ENCODE measurements around the gene FGGY.

The FGGY gene

GRCh38 chr1:59473831-59474230 lies 176.9 kb downstream of the FGGY start:
- H3K9ac ChIP-seq (ENCODE audit: low read depth, low read length): no peak overlapping the region
- no peak overlapping the region for H3K27ac ChIP-seq (ENCODE audit: low read depth, low read length)
- H3K4me1 ChIP-seq (ENCODE audit: control insufficient read depth, insufficient read depth, low read length): no peaks in the 10 kb centered on the region; the same call in 1 of the 2 replicates
- H3K36me3 ChIP-seq (ENCODE audit: control insufficient read depth, insufficient read depth, low read length): no peaks in the 10 kb centered on the region
- no peaks in the 10 kb centered on the region for H3K27me3 ChIP-seq (ENCODE audit: control insufficient read depth, insufficient read depth, low read length)
- H3K4me3 ChIP-seq (ENCODE audit: low read depth, low read length): no peak overlapping the region
- no peaks in the 10 kb centered on the region for H3K9me3 ChIP-seq (ENCODE audit: control insufficient read depth, insufficient read depth, low read length)

GRCh38 chr1:59474496-59474895 lies 177.6 kb downstream of the FGGY start:
- Histone ChIP-seq H3K27ac (ENCODE audit: low read depth, low read length) (no peak overlapping the region), H3K9me3 (ENCODE audit: control insufficient read depth, insufficient read depth, low read length) (no peaks in the 10 kb centered on the region), H3K27me3 (ENCODE audit: control insufficient read depth, insufficient read depth, low read length) (no peaks in the 10 kb centered on the region), H3K4me3 (ENCODE audit: low read depth, low read length) (no peak overlapping the region), H3K9ac (ENCODE audit: low read depth, low read length) (no peak overlapping the region), H3K36me3 (ENCODE audit: control insufficient read depth, insufficient read depth, low read length) (no peaks in the 10 kb centered on the region), H3K4me1 (ENCODE audit: control insufficient read depth, insufficient read depth, low read length) (no peaks in the 10 kb centered on the region; the same call in 1 of the 2 replicates)

DNA sequence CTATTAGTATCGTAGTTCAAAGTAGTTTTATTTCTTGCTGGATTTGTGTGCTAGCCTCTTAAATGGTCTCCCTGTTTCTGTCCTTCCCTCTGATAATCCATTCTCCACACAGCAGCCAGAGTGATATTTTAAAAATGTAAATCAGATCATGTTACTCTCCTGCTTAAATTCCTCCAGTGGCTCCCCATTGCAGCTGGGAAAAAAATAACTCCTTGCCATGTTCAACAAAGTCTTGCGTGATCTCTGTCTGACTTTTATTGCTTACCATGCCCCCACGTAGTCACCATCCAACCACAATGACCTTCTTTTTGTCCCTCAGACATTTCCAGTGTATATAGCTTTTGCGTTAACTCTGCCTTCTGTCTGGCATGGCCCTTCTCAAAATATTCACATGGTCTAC lies 178.8 kb downstream of the FGGY start:
- H3K27ac ChIP-seq (ENCODE audit: low read depth, low read length): no peak overlapping the region
- no peaks in the 10 kb centered on the region; the same call in 1 of the 2 replicates for H3K4me1 ChIP-seq (ENCODE audit: control insufficient read depth, insufficient read depth, low read length)
- no peaks in the 10 kb centered on the region for H3K36me3 ChIP-seq (ENCODE audit: control insufficient read depth, insufficient read depth, low read length)
- H3K9ac ChIP-seq (ENCODE audit: low read depth, low read length): no peak overlapping the region
- H3K9me3 ChIP-seq (ENCODE audit: control insufficient read depth, insufficient read depth, low read length): no peaks in the 10 kb centered on the region
- no peaks in the 10 kb centered on the region for H3K27me3 ChIP-seq (ENCODE audit: control insufficient read depth, insufficient read depth, low read length)
- H3K4me3 ChIP-seq (ENCODE audit: low read depth, low read length): no peak overlapping the region

DNA sequence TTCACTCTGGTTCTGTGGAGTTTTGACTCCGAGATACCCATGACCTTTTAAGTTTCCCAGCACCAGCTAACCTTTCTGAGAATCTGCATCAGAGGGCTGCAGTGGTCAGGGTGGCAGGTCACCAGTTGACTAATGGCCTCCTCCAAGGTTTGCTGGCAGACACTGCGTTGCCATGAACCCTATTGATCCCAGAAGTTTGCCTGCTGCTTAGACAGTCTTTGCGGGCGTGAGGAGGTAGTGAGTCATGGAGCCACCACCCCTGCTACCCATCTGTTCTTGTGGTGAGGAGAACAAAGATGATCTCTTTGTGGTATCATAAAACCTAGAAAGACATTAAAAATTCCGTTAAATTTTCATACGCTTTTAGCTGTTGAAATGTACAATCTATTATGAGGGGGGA lies 180.4 kb downstream of the FGGY start:
- no peaks in the 10 kb centered on the region; the same call in 1 of the 2 replicates for H3K4me1 ChIP-seq (ENCODE audit: control insufficient read depth, insufficient read depth, low read length)
- no peaks in the 10 kb centered on the region for H3K36me3 ChIP-seq (ENCODE audit: control insufficient read depth, insufficient read depth, low read length)
- no peak overlapping the region for H3K4me3 ChIP-seq (ENCODE audit: low read depth, low read length)
- H3K9me3 ChIP-seq (ENCODE audit: control insufficient read depth, insufficient read depth, low read length): no peaks in the 10 kb centered on the region
- H3K9ac ChIP-seq (ENCODE audit: low read depth, low read length): no peak overlapping the region
- no peak overlapping the region for H3K27ac ChIP-seq (ENCODE audit: low read depth, low read length)
- H3K27me3 ChIP-seq (ENCODE audit: control insufficient read depth, insufficient read depth, low read length): no peaks in the 10 kb centered on the region

GRCh38 chr1:59477867-59478266 lies 181.0 kb downstream of the FGGY start:
- Histone ChIP-seq H3K9me3 (ENCODE audit: control insufficient read depth, insufficient read depth, low read length) (no peaks in the 10 kb centered on the region), H3K27me3 (ENCODE audit: control insufficient read depth, insufficient read depth, low read length) (no peaks in the 10 kb centered on the region), H3K4me1 (ENCODE audit: control insufficient read depth, insufficient read depth, low read length) (no peaks in the 10 kb centered on the region; the same call in 1 of the 2 replicates), H3K27ac (ENCODE audit: low read depth, low read length) (no peak overlapping the region), H3K36me3 (ENCODE audit: control insufficient read depth, insufficient read depth, low read length) (no peaks in the 10 kb centered on the region), H3K9ac (ENCODE audit: low read depth, low read length) (no peak overlapping the region), H3K4me3 (ENCODE audit: low read depth, low read length) (no peak overlapping the region)

DNA sequence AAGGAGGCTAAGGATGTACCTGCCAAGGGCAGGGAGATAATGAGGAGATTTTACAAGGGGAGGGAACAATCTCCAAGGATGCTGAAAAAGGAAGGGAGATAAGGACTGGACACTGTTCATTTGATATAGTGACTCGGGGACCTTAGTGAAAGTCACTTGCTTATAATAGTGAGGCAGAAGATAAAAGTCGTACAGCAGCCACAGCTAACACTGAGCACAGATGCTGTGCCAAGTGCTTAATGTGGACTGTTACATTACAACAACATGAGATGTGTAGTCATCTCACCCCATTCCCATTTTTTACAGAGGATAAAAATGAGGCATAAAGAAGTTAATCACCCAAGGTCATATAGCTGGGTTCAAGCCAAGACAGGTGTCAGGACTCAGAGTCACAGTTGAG lies 181.9 kb downstream of the FGGY start:
- no peaks in the 10 kb centered on the region for H3K9me3 ChIP-seq (ENCODE audit: control insufficient read depth, insufficient read depth, low read length)
- H3K9ac ChIP-seq (ENCODE audit: low read depth, low read length): no peak overlapping the region

DNA sequence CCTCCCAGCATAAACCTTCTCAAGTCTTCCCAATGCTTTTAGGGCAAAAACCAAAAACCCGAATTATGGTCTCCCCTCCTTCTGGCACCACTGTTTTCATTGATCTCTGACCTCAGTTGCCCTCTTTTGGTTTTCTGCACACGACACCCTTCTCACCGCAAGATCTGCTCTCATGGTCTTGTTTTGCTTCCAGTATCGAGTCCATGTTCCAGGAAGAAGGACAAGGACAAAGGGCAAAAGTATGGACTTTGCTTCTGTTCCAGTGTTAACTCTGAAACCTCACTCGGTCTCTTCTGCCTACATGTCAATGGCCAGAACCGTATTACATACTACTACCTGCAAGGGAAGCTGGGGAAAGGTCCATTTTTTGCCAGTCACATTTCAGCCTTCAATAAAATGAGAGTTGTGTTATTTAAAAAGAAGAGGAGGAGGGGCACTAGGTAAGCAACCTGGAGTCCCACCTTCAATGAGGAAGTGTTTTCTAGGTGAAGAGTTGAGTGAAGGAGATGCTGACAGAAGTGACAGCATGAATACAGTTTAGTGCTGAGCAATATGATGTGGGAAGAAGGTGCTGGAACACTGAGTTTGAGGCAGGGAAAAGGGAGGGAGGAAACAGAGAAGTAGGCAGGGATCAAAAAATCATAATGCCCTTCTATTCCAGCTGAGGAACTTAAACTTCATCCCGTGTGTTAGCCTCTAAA lies 183.4 kb downstream of the FGGY start:
- Histone ChIP-seq H3K9me3 (ENCODE audit: control insufficient read depth, insufficient read depth, low read length) (no peaks in the 10 kb centered on the region), H3K27ac (ENCODE audit: low read depth, low read length) (no peak overlapping the region), H3K27me3 (ENCODE audit: control insufficient read depth, insufficient read depth, low read length) (no peaks in the 10 kb centered on the region), H3K4me1 (ENCODE audit: control insufficient read depth, insufficient read depth, low read length) (no peaks in the 10 kb centered on the region; the same call in 1 of the 2 replicates), H3K36me3 (ENCODE audit: control insufficient read depth, insufficient read depth, low read length) (no peaks in the 10 kb centered on the region), H3K4me3 (ENCODE audit: low read depth, low read length) (no peak overlapping the region), H3K9ac (ENCODE audit: low read depth, low read length) (no peak overlapping the region)

More for the DNA sequence above, 181.9 kb downstream of the FGGY start:
- Histone ChIP-seq H3K27ac (ENCODE audit: low read depth, low read length) (no peak overlapping the region), H3K4me3 (ENCODE audit: low read depth, low read length) (no peak overlapping the region), H3K4me1 (ENCODE audit: control insufficient read depth, insufficient read depth, low read length) (no peaks in the 10 kb centered on the region; the same call in 1 of the 2 replicates), H3K27me3 (ENCODE audit: control insufficient read depth, insufficient read depth, low read length) (no peaks in the 10 kb centered on the region), H3K36me3 (ENCODE audit: control insufficient read depth, insufficient read depth, low read length) (no peaks in the 10 kb centered on the region)

DNA sequence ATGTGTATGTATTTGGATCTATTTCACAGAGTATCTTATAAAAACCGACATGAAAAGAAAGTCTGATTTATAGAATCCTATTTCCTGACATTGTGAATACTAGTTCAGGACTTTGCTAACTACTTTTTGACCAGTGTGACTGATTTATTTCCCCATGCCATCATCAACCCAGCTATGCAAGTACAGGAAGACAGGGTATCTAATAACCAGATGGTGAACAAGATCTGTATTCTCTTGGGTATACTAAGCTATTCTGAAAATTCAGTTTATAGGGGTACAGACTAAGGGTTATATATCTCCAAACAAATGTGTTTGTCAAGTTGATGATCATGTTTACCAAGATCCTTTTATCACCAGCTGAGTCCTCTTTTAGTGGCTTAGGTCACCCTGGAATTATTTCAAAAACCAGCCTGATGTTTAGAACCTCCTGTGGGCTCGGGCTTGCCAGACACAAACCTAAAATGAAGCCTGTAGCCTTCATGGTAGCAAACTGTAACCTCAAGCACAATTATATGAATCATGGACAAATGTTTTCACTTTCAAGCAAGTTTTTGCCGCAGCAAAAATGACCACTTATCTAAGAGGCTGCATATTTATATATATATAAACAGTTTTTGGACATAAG lies 185.1 kb downstream of the FGGY start:
- H3K36me3 ChIP-seq (ENCODE audit: control insufficient read depth, insufficient read depth, low read length): no peaks in the 10 kb centered on the region
- no peak overlapping the region for H3K9ac ChIP-seq (ENCODE audit: low read depth, low read length)
- no peak overlapping the region for H3K4me3 ChIP-seq (ENCODE audit: low read depth, low read length)
- no peaks in the 10 kb centered on the region for H3K27me3 ChIP-seq (ENCODE audit: control insufficient read depth, insufficient read depth, low read length)
- no peaks in the 10 kb centered on the region; the same call in 1 of the 2 replicates for H3K4me1 ChIP-seq (ENCODE audit: control insufficient read depth, insufficient read depth, low read length)
- no peak overlapping the region for H3K27ac ChIP-seq (ENCODE audit: low read depth, low read length)
- no peaks in the 10 kb centered on the region for H3K9me3 ChIP-seq (ENCODE audit: control insufficient read depth, insufficient read depth, low read length)

DNA sequence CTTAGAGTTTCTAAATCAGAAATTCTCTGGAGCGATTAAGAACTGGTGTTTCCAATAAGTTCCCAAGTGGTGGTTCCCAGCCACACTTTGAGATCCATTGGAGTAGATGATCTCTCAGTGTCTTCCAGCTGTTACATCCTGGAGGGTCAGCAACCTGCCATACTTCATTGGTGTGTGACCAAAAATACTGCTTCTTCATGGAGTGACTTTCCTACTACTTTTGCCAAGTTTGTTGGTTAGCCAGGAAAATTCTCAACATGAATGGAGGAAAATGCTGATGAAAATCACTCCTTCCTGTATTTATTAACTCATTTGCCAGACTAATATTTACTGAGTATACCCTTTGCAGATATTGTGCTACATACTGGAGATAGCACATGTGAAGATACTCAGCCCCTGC lies 186.1 kb downstream of the FGGY start:
- Histone ChIP-seq H3K27ac (ENCODE audit: low read depth, low read length) (no peak overlapping the region), H3K9me3 (ENCODE audit: control insufficient read depth, insufficient read depth, low read length) (no peaks in the 10 kb centered on the region), H3K36me3 (ENCODE audit: control insufficient read depth, insufficient read depth, low read length) (no peaks in the 10 kb centered on the region), H3K27me3 (ENCODE audit: control insufficient read depth, insufficient read depth, low read length) (no peaks in the 10 kb centered on the region), H3K4me3 (ENCODE audit: low read depth, low read length) (no peak overlapping the region), H3K4me1 (ENCODE audit: control insufficient read depth, insufficient read depth, low read length) (no peaks in the 10 kb centered on the region), H3K9ac (ENCODE audit: low read depth, low read length) (no peak overlapping the region)

DNA sequence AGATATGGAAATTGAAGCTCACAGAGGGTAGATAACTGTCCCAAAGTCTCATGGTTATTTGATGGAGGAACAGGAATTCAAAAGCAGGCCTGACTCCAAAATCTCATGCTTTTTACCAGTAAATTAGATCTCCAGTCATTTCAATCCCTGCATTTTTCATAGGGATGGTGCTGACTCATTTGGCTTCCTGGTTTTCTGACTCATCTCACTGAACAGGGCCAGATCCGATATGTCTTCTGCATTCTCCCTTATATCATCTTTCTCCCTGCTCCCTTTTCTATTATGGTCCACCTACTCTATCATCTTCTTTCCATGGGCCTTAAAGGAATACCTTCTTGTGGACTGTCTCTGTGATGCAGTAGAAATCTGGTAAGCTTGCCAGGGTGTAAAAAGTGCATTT lies 187.2 kb downstream of the FGGY start:
- H3K4me1 ChIP-seq (ENCODE audit: control insufficient read depth, insufficient read depth, low read length): no peaks in the 10 kb centered on the region
- no peaks in the 10 kb centered on the region for H3K36me3 ChIP-seq (ENCODE audit: control insufficient read depth, insufficient read depth, low read length)
- no peak overlapping the region for H3K27ac ChIP-seq (ENCODE audit: low read depth, low read length)

DNA sequence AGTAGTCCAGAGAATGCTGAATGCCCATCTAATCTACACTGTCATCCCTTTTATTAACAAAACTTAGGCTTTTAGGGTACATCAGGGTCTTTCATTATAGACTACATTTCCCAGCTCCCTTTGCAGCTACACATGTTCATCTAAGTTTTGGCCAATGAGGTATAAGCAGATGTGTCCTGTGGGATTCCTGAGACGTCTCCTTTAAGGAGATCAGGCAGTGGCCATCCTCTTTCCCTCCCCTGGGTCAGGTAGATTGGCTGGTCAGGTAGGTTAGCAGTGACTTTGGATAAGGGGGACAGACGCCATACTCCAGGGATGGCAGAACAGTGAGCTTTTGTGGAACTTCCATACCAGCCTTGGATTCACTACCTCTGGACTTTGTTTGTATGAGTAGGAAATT lies 188.3 kb downstream of the FGGY start:
- Histone ChIP-seq H3K27me3 (ENCODE audit: control insufficient read depth, insufficient read depth, low read length) (no peaks in the 10 kb centered on the region), H3K9ac (ENCODE audit: low read depth, low read length) (no peak overlapping the region), H3K4me3 (ENCODE audit: low read depth, low read length) (no peak overlapping the region), H3K4me1 (ENCODE audit: control insufficient read depth, insufficient read depth, low read length) (no peaks in the 10 kb centered on the region), H3K9me3 (ENCODE audit: control insufficient read depth, insufficient read depth, low read length) (no peaks in the 10 kb centered on the region), H3K36me3 (ENCODE audit: control insufficient read depth, insufficient read depth, low read length) (no peaks in the 10 kb centered on the region), H3K27ac (ENCODE audit: low read depth, low read length) (no peak overlapping the region)

More for the DNA sequence above, 187.2 kb downstream of the FGGY start:
- no peak overlapping the region for H3K4me3 ChIP-seq (ENCODE audit: low read depth, low read length)
- no peak overlapping the region for H3K9ac ChIP-seq (ENCODE audit: low read depth, low read length)
- no peaks in the 10 kb centered on the region for H3K27me3 ChIP-seq (ENCODE audit: control insufficient read depth, insufficient read depth, low read length)
- no peaks in the 10 kb centered on the region for H3K9me3 ChIP-seq (ENCODE audit: control insufficient read depth, insufficient read depth, low read length)
